K562 (cell line): ENCODE measurements around the gene WTAP. TPM values are rescaled to one million over a fixed set of nuclear protein-coding genes. Genes with fewer than 3 reads are reported as not detected.

Source experiments
- ARID4B ChIP-seq: sonication (generic); formaldehyde crosslinking; IDR thresholded peaks from 2 replicates; pipeline ENCODE4 v1.8.0; 2022; ENCODE audit warnings: mild to moderate bottlenecking, missing genetic modification reagents
- CBFA2T3 ChIP-seq: fragments of 450-650 bp; IDR thresholded peaks from 2 replicates; pipeline ENCODE4 v1.6.1; 2017
- CHD2 ChIP-seq: IDR thresholded peaks from 2 replicates; pipeline ENCODE4 v1.6.1; 2011; ENCODE audit warnings: low read depth, low read length
- CREB1 ChIP-seq, 2 experiments: sonication (generic) in 1 of 2; formaldehyde crosslinking in 1 of 2; IDR thresholded peaks; 2 replicates each; pipeline versions ENCODE4 v1.6.1 to v1.8.0; 2012 to 2022; ENCODE audit warnings: inconsistent platforms in 1 of 2, mild to moderate bottlenecking in 1 of 2, missing genetic modification reagents in 1 of 2, moderate library complexity in 1 of 2
- CREM ChIP-seq: IDR thresholded peaks from 2 replicates; pipeline ENCODE4 v1.6.1; 2014; ENCODE audit warnings: antibody characterized with exemption, low read depth
- CTBP1 ChIP-seq: fragments of 450-650 bp; IDR thresholded peaks from 2 replicates; pipeline ENCODE4 v1.6.1; 2016; ENCODE audit warnings: borderline replicate concordance
- DPF2 ChIP-seq: fragments of 450-650 bp; IDR thresholded peaks from 2 replicates; pipeline ENCODE4 v1.6.1; 2016
- FOXJ2 ChIP-seq: fragments of 200-800 bp; sonication (Bioruptor generic); IDR thresholded peaks from 2 replicates; pipeline ENCODE4 v1.6.1; 2016; ENCODE audit warnings: missing genetic modification characterization, missing compliant biosample characterization
- HLTF ChIP-seq: fragments of 450-650 bp; IDR thresholded peaks from 2 replicates; pipeline ENCODE4 v1.6.1; 2016
- KLF13 ChIP-seq: fragments of 450-650 bp; IDR thresholded peaks from 2 replicates; pipeline ENCODE4 v1.6.1; 2016; ENCODE audit warnings: missing genetic modification characterization, low read depth, mild to moderate bottlenecking, missing compliant biosample characterization, moderate library complexity, borderline replicate concordance
- MECOM ChIP-seq: fragments of 250-450 bp; sonication (Bioruptor Pico); IDR thresholded peaks from 2 replicates; pipeline ENCODE4 v1.8.0; 2022; ENCODE audit warnings: inconsistent platforms
- MXD1 ChIP-seq: fragments of 250-450 bp; sonication (Bioruptor Pico); IDR thresholded peaks from 2 replicates; pipeline ENCODE4 v1.8.0; 2021; ENCODE audit warnings: borderline replicate concordance, mild to moderate bottlenecking, moderate library complexity; ENCODE audit not compliant: poor library complexity, severe bottlenecking
- NBN ChIP-seq: fragments of 450-650 bp; IDR thresholded peaks from 2 replicates; pipeline ENCODE4 v1.6.1; 2016; ENCODE audit warnings: low read depth, mild to moderate bottlenecking
- RBM25 ChIP-seq: fragments of 200-400 bp; formaldehyde crosslinking; IDR thresholded peaks from 2 replicates; pipeline ENCODE4 v1.6.1; 2018; ENCODE audit warnings: low read length, low read depth, moderate library complexity; ENCODE audit not compliant: severe bottlenecking
- RFX5 ChIP-seq: IDR thresholded peaks from 2 replicates; pipeline ENCODE4 v1.6.1; 2011; ENCODE audit warnings: low read depth, mild to moderate bottlenecking, improper control_type of control experiment, low read length
- SP1 ChIP-seq: sonication (generic); formaldehyde crosslinking; IDR thresholded peaks from 2 replicates; pipeline ENCODE4 v1.8.1; 2022; ENCODE audit warnings: mild to moderate bottlenecking, missing genetic modification reagents
- SP2 ChIP-seq: IDR thresholded peaks from 2 replicates; pipeline ENCODE4 v1.6.1; 2011; ENCODE audit warnings: mild to moderate bottlenecking, low read depth, low read length, moderate library complexity; ENCODE audit not compliant: poor library complexity, severe bottlenecking; ENCODE audit errors: extremely low read depth
- SREBF2 ChIP-seq: sonication (generic); formaldehyde crosslinking; IDR thresholded peaks from 2 replicates; pipeline ENCODE4 v1.4.0; 2020; ENCODE audit warnings: mild to moderate bottlenecking, missing genetic modification reagents
- SRF ChIP-seq, 2 experiments: fragments of 250-450, 450-650 bp in 1 of 2; sonication (Bioruptor Pico) in 1 of 2; sonication (generic) in 1 of 2; formaldehyde crosslinking; IDR thresholded peaks; 2 replicates each; pipeline versions ENCODE4 v1.5.0 to v1.5.1; 2020 to 2022; ENCODE audit warnings: mild to moderate bottlenecking in 1 of 2, missing genetic modification reagents in 1 of 2
- SUPT5H ChIP-seq: fragments of 450-650 bp; IDR thresholded peaks from 2 replicates; pipeline ENCODE4 v1.6.1; 2016
- TAF7 ChIP-seq: fragments of 450-650 bp; IDR thresholded peaks from 2 replicates; pipeline ENCODE4 v1.6.1; 2016; ENCODE audit warnings: missing genetic modification characterization, missing compliant biosample characterization
- TCF3 ChIP-seq: sonication (generic); formaldehyde crosslinking; IDR thresholded peaks from 2 replicates; pipeline ENCODE4 v1.4.0; 2020; ENCODE audit warnings: mild to moderate bottlenecking, missing genetic modification reagents
- TRIM24 ChIP-seq, 2 experiments: fragments of 450-650 bp; IDR thresholded peaks; 2 replicates each; pipeline ENCODE4 v1.6.1; 2016
- ZFX ChIP-seq: sonication (generic); formaldehyde crosslinking; IDR thresholded peaks from 2 replicates; pipeline ENCODE4 v1.8.0; 2022; ENCODE audit warnings: mild to moderate bottlenecking, missing genetic modification reagents, moderate library complexity
- ZNF174 ChIP-seq: fragments of 250-450 bp; sonication (Bioruptor Pico); IDR thresholded peaks from 2 replicates; pipeline ENCODE4 v1.4.0; 2020; ENCODE audit warnings: mild to moderate bottlenecking
- ZNF830 ChIP-seq: fragments of 250-450 bp; sonication (Bioruptor Pico); IDR thresholded peaks from 2 replicates; pipeline ENCODE4 v1.5.0; 2021; ENCODE audit warnings: mild to moderate bottlenecking
- polyA plus RNA-seq, 8 experiments: library from polyadenylated mRNA; depleted of rRNA in 4 of 8; stranded (reverse) in 5 of 8; unstranded in 3 of 8; fragments of >200 nt; fragmentation: Nextera tagmentation in 2 of 8; fragmentation: Illumina TruSeq in 1 of 8; extraction: Ambion mirVana in 2 of 8; extraction: Trizol in 1 of 8; gene quantifications; 2 replicates each; pipeline versions ENCODE4 v1.2.1 to v1.2.3, GENCODE V29; 2011 to 2014; ENCODE audit warnings: inconsistent platforms in 1 of 8, missing spikeins in 1 of 8
- total RNA-seq, 7 experiments: library from RNA; depleted of rRNA in 6 of 7; stranded (reverse); fragments of >200 nt in 6 of 7; fragmentation: Illumina TruSeq in 2 of 7; extraction: Trizol in 2 of 7; gene quantifications; 2 replicates each; pipeline versions ENCODE4 v1.2.1 to v1.2.3, GENCODE V29; 2011 to 2021; ENCODE audit warnings: low replicate concordance in 1 of 7

The WTAP gene
- total and polyA plus RNA-seq, 9 of the 15 experiments (the other 6 are each of a cell fraction or from before 2014, with no cell fraction given) = 52.4 to 156 (median 110) TPM

- peak in 1 of 2 experiments; percentile 23; a peak in 1 of 4 replicates for TF ChIP-seq SRF (CRISPR knock-in tag; IDR thresholded peaks at IDR 0.05)
- TF ChIP-seq FOXJ2 = no peak
- no peak for TF ChIP-seq MECOM (CRISPR knock-in tag)
- peak; percentile 93 for TF ChIP-seq RBM25
- TF ChIP-seq CREM = peak; percentile 85
- TF ChIP-seq TCF3 (CRISPR knock-in tag) = no peak
- TF ChIP-seq RFX5 = peak; percentile 47
- TF ChIP-seq CREB1 (IDR thresholded peaks at IDR 0.05) = peak; percentile 63
- TF ChIP-seq CREB1 (CRISPR knock-in tag; IDR thresholded peaks at IDR 0.05) = peak; percentile 79
- peak; percentile 85 for TF ChIP-seq ZFX
- peak; percentile 83 for TF ChIP-seq CTBP1
- no peak for TF ChIP-seq MXD1 (CRISPR knock-in tag)
- 0 out of 2 replicates have a peak, but pooled peaks have one; percentile 61 for TF ChIP-seq ZNF830 (CRISPR knock-in tag)
- peak; percentile 16; the same call in 1 of the 2 replicates for TF ChIP-seq NBN
- no peak; the same call in 1 of the 2 replicates for TF ChIP-seq DPF2
- peak; percentile 86 for TF ChIP-seq CHD2
- 0 out of 2 replicates have a peak, but pooled peaks have one; percentile 79 for TF ChIP-seq SREBF2 (CRISPR knock-in tag)
- peak; percentile 93 for TF ChIP-seq SUPT5H
- peak; percentile 63; the same call in 1 of the 2 replicates for TF ChIP-seq TAF7 (tag)
- no peak for TF ChIP-seq CBFA2T3
- peak; percentile 96 for TF ChIP-seq ARID4B
- TF ChIP-seq KLF13 (tag) = 0 out of 2 replicates have a peak, but pooled peaks have one; percentile 24
- peak; percentile 88 for TF ChIP-seq HLTF
- no peak for TF ChIP-seq TRIM24 (IDR thresholded peaks at IDR 0.05)
- TF ChIP-seq ZNF174 (CRISPR knock-in tag) = no peak
- peak; percentile 84 for TF ChIP-seq SP1 (CRISPR knock-in tag)
- TF ChIP-seq SP2 = peak; percentile 72
These were observed 34.8 kb downstream of the WTAP start, which contains the start of gene ACAT2 (continued) for GRCh38 chr6:159761873-159762680.
